NCI-H1694 (cell line): ENCODE data around the gene AGA.

ENCODE experiments used
- DNase-seq: peaks from one replicate; lab custom pipeline; 2025; lab: John Stamatoyannopoulos, UW

The AGA gene

DNA sequence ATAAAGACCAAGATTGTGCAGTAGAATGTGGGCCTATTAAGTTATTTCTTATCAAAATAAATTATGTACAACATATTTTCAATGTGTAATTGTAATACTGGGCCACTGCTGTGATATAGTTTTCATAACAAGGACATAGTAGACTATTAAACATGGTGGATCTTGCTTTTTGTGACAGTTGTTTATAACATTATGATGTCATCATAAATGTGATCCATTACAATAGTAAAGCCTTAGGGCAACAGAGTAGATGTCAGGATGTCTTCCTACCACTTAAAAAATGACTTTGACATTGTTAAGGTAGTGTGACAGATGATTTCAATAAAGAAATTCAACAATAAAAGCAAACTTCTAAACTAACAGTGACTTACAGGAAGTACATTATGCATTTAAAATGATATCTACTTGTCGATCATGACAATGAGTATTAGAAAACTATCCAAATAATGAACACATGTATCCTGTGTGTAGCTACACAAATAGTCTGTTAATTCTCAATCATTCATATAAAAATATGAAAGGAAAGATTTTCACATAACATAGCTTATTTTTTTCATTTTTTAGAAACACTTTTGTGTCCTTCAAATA lies 5.3 kb upstream of the AGA start:
- DNase-seq: no peak

DNA sequence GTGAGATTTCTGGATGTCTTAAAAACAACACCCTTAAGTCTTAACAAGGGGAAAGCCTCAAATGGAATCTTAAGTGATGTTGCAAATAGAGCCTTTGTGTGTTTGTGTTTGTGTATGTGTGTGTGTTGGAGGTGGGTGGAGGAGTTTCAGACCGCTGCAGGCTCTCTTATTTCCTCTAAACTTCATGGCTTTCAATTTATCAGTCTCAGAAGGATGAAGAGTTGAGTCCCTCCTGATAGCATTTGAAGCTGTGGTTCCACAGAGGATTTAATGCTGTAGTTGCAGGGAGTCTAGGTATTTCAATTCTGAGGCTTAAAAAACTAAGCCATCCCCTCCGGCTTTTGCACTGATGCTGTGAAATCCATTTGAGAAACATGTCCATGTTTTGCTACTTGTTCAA lies 4.3 kb upstream of the AGA start:
- DNase-seq: no peak

DNA sequence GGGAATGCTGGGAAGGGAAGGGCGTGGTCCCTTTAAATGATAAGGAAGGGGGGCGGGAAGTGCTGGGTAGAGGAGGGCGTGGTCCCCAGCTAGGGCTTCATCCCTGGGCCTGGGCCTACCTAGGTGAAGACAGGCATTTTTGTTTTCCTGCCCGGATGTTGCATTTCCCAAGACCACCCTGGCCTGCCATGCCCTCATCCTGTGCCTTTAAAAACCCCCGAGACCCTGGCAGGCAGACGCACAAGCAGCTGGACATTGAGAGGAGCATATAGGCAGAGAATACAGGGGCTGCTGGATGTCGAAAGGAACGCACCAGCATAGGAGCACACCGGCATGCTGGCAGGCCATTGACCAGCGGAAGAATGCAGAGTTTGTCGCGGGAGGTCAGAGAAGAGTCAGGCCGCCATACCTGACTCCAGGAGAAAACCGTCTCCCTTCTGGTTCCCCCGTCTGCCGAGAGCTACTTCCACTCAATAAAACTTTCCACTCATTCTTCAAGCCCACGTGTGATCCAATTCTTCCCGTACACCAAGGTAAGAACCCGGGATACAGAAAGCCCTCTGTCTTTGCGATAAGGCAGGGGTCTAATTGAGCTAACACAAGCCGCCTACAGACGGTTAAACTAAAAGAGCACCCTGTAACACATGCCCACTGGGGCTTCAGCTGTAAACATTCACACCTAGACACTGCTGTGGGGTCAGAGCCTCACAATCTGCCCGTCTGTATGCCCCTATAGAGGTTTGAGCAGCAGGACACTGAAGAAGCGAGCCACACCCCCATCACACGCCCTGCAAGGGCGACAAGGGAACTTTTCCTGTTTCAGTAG lies 2.9 kb upstream of the AGA start:
- no peak for DNase-seq

DNA sequence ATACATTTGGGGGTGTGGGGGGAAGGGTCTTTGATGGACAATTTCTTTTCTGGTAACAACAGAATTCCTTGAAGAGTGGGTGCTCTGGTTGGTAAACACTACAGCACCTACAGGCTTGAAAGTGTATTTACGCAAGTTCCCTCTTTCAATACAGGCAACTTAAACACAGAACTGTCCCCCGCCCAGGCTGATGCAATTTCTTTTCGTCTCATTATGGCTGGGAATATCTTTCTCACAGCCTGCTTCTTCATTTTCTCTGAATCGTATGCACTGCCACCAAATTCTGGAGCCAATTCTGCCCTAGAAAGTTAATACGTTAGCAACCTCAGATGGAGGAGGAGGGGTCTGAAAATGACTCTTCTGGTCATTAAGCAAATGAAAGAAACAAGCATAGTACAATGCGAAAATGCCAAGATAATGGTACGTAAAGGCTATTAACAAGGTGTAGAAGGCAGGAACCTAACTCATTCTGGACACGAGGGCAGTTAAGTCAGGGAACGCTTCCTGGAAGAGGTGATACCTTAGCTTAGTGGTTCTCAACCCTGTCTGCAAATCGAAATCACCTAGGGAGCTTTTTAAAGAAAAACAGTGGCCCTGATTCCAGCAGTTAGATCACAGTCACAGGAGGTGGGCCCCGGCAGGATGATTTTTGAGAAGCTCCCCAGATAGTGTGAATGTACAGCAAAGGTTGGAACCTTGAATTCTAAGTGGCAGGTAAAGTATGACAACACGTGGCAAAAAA lies 1.0 kb downstream of the AGA start:
- DNase-seq: no peak

DNA sequence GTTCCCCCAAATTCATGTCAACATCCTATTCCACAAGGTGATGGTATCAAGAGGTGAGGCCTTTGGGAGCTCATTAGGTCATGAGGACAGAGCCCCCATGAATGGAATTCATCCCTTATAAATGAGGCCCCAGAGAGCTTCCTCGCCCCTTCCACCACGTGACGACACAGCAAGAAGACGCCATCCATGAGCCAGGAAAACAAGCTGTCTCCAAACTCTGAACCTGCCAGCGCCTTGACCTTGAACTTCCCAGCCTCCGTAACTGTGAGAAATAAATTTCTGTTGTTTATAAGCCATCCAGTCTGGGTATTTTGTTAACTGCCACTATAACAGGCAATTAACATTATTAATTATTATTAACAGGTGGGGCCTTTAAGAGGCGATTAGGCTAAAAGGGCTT lies 5.8 kb downstream of the AGA start:
- no peak for DNase-seq

DNA sequence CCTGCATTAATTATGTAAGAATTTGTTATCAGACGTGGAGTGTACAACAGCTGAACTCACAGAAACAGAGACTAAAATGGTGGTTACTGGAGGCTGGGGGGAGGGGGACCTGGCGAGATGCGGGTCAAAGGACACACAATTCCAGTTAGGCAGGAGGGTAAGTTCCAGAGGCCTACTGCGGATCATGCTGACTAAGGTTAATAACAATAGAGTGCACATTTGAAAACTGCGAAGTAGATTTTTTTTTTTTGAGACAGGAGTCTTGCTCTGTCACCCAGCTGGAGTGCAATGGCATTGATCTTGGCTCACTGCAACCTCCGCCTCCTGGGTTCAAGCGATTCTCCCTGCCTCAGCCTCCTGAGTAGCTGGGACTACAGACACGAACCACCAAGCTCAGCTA lies 7.6 kb downstream of the AGA start:
- no peak for DNase-seq

DNA sequence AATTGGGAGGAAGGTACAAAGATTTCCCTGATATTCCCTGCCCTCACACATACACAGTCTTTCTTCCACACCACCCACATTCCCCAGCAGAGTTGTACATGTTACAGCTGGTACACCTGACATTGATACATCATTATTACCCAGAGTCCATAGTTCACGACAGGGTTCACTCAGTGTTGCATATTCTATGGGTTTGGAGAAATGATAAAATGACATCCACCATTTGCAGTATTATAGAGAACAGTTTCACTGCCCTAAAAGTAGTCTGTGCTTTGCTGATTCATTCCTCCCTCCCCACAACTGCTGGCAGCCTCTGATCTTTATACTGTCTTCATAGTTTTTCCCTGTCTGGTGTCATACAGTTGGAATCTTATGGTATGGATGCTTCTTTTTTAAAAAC lies 15.0 kb downstream of the AGA start:
- no peak for DNase-seq

DNA sequence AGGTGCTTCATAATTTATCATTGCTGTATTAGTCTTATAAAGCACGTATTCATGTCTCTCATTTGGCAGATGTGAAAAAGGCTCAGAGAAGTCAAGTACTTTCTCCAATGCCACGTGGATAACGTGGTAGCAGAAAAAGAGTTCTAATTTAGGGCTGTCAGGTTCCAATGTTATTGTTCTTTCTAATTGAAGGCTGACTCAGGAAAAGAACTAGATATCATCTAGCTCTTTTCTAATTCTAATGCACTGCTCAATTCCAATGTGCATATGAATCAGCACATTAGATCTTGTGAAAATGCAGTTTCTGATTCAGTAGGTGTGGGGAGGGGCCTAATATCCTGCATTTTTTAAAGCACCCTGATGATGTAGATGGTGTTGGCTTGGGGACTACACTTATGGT lies 22.8 kb downstream of the AGA start:
- no peak for DNase-seq

DNA sequence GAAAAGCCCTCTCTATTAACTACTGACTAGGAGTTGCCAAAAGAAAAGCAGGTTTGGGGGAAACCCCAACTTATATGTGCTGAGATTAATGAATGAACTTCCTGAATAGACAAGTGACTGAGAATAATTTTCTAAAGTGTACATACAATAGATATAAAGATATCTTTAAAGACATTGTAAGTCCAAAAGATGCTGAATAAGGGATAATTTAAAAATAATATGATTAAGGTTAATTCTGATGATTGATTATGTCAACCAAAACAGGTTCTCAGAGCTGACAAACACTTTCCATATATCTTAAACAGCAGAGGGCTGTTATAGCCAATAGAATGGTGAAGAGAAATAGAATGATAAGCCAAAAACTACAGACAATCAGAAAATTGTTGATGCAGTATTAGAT lies 28.6 kb downstream of the AGA start:
- no peak for DNase-seq

DNA sequence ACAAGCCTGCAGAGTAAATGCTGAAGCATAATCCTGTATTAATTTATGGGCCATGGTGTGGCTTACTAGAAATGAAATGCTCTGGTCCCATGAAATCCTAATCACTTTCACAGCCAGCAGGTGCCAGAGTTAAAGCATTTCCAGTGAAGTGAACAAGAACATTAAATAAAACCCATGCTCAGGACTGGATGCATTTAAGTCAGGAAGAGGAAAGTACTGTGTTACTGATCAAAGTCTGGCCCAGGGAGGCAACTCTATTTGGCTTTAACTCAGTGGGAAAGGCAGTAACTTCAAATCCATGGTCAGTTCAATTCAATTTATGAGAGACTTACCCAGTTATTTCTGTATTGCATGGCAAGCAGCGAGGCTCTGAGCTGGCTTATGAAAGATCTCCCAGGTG lies 29.2 kb downstream of the AGA start:
- no peak for DNase-seq

DNA sequence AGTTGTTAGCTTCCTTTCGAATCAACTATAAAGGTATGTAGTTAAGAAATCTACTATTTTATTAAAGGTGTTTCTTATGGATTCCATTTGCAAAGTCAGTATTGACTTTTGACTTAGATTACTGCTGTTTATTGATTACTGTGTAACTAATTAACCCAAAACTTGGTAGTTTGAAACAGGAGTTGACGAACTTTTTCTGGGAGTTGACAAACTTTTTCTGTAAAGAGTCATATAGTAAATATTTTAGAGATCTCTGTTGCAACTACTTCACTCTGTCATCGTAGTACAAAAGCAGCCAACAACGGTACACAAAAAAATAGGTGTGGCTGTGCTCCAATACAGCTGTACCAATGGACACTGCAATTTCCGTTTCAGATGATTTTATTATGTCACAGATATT lies 30.2 kb downstream of the AGA start:
- no peak for DNase-seq

DNA sequence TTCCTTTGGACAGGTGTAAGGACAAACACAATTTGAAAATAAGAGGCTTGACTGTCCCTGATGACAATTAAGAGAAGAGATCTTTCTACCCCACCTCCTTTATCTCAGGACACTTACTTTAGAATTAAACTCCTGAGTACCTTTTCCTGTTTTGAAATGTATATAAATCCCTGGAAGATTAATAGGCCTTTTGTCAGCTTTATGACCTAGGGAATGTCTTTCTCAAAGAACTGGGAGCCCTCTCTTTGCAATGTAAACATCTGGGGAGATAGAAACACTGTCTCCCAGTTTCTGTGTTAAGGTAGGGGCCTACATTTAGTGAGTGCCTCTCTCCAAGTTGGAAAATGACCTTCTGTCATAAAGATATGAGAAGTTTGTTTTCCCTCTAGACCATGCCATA lies 31.7 kb downstream of the AGA start:
- DNase-seq: no peak

DNA sequence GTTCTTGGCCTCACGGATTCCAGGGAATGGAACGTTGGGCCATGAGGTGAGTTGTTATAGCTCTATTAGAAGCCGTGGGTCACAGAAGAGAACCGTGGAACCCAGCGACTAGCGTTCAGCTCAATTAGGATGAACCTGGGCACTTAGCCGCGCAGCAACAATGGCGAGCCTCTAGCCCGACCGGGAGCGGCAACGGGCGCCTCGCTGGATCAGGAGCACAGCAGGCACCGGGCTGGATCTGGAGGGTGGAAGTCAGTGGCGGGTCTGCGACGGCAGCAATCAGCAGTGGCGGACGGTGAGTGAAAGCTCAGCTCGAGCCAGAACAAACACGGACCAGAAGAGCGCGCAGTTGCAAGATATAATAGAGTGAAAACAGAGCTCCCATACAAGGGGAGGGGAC lies 34.2 kb downstream of the AGA start:
- DNase-seq: no peak

DNA sequence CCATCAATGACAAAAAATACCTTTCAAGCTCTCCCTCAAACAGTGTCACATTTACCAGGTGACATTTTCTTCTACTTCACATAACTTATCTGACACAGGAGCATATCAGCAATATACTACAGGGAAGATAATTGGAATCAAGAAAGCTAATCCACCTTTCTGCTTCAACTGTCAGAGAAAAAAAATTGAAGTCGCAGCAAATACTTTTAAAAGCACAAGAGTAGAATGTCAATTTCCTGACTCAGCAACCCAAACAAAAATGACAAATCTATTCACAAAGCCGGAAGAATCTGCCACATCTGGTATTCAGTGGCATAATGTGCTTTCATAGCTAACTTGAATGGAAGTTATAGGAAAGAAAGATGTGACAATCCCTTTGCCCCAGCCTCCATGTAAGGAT lies 36.7 kb downstream of the AGA start:
- no peak for DNase-seq

DNA sequence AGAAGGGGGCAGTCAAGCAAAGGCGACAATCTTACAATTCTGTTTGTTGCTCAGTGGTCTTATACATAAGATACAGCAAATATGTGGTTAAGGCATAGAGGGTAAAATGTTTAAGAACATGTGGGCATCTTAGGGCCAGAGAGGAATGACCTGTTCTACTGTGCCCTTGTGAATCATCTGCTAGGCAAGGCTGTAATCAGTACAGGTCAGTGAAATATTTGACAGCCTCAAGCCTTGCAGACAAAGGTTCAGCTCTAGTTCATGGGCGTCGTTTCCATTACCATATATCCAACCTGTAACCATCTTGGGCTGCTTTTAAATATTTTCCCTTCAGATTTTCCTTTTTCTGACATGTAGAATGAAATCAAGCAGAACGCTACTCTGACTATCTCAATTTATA lies 37.3 kb downstream of the AGA start:
- no peak for DNase-seq

DNA sequence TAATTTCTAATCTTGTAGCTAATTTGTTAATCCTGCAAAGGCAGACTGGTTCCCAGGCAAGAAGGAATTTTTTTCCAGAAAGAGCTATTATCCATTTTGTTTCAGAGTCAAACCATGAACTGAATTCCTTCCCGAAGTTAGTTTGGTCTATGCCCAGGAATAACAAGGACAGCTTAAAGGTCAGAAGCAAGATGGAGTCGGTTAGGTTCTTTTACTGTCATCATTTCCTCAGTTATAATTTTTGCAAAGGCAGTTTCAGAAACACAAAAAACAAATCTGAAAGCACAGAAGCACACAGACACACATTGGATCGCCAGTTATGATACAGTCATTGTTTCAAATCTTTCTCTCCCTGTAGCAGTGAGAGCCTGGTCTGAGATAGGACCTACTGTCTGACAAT lies 37.9 kb downstream of the AGA start:
- no peak for DNase-seq

DNA sequence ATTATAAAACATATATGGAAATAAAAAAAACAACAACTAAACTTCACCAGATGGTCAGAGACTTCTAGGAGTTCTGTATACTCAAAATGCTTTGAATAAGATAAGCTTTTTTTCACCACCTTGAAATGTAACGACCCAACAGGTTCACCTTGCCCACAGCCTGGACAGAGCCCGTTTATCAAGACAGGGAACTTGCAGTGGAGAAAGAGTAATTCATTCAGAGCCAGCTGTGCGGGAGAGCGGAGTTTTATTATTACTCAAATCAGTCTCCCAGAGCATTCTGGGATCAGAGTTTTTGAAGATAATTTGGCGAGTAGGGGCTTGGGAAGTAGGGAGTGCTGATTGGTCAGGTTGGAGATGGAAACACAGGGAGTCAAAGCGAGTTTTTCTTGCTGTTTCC lies 38.5 kb downstream of the AGA start:
- no peak for DNase-seq

DNA sequence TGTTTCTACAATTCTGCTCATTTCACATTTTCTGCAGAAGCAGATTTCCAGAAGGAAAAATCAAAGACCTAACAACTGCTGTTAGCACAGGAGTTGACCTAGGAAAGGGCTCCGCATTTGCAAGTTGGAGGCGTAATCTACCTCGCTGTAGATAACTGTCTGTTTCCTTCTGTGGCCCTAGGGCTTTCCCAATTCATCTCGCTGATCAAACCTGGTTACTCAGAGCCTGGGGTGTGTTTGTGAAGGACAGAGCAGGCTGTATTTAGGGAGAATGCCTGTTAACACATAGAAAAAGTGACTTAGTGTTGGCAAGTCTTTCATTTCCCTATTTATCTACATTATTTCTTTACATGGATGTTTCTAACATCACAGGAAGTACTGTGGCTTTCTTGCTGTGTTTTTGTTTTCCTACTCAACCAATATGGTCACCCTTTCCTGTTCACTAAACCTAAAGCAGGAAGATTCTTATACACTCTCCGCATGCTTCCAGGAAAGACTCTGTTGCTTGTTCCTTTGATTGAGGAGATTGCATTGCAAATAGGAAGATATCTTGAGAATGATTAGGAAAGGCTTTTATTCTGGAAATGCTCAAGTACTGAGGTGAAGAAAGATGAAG lies 40.5 kb downstream of the AGA start:
- DNase-seq: no peak

DNA sequence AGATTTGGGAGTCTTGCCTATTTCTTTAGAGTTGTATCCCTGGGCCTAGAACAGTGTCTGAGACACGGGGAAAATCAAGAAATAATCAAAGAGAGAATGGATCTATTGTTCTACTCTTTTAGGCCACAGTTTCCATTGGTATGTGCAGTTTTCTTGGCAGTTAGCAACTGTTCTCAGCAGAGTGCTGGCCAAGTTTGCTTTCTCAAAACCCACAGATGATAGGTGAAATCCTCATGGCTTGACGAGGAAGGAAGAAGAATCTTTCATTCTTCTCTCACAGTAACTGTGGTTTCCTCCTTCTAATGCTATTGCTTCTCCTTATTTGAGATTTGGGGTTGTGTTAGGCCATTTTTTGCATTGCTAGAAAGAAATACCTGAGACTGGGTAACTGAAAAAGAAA lies 42.2 kb downstream of the AGA start:
- DNase-seq: no peak

DNA sequence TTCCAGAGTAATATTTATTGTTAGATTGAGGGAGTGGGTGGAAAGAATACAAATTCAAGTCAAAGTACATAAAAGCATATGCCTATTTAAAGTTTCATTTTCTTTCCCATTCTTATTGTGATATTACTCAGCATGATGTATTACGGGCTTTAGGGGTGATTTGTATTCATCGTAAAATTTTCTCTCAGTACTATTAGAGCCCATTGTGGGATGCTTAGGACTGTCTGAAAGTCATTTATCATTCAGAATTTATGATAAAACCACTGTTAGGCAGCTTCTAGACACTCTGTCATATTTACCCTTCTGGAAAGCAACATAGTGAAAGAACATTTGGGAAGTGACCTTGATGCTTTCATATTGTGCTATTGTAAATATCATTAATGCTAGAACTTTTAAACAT lies 45.9 kb downstream of the AGA start:
- DNase-seq: no peak

DNA sequence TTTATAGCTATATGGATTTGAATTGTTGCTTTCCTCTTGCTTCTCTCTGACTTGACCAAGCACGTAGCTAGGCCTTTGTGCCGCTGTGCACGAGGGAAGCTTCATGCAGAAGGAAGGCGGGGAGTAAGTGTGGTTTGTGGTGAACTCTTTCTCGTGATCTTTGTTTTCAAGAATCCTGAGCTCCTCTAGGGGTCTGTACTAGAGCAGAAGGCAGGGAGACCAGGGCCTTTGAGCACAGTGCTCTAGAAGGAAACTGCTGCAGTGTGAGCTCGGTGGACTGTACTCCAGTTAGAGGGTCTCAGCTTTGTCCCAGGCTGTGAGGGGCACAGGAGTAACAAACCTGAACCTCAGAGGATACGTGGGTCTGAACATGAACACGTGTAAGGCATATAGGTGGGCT lies 49.0 kb downstream of the AGA start:
- no peak for DNase-seq

DNA sequence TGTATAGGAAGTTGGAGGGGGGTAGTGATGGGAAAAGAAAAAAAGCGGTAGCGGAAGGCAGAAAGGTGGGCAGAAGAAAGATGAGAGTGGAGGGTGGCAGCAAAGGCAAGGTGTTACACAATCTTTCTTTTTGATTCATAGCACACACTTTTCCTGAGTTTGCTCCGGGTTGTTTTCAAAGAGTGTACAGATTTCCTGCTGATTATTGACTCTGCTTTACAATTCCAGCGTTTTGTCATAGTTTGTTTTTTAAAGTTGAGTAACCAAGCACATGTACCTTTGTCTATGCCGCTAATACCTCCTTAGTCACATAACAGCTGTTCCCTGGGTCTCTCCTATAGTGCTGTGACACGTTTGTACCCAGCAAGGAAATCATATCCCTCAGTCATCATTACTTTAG lies 50.3 kb downstream of the AGA start:
- DNase-seq: no peak

DNA sequence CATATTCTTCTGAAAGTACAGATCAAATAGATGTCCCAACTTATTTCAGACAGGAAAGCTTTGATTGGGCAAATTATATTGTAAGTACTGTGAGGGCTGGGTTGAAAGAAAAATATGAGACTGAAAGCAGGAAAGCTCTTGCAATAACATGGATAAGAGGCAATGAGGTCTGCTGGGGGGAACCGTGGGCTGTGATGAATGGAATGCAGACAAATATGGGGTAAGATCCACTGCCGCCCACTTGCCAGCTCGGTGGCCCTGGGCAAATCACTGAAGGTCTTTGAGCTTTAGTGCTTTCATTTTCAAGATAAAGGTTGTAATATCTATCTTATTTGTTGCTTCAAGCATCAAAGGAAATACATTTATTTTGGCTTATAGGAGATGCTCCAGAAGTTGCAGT lies 51.0 kb downstream of the AGA start:
- no peak for DNase-seq
